Measurements from ENCODE around the gene MAML2. TPM values are rescaled to one million over a fixed set of nuclear protein-coding genes. Genes with fewer than 3 reads are reported as not detected.

MAML2 gene
- total and polyA plus RNA-seq, 2 of the 8 experiments (the other 6 are each of a cell fraction or from before 2014, with no cell fraction given): 3.8 to 6.6 TPM

DNA sequence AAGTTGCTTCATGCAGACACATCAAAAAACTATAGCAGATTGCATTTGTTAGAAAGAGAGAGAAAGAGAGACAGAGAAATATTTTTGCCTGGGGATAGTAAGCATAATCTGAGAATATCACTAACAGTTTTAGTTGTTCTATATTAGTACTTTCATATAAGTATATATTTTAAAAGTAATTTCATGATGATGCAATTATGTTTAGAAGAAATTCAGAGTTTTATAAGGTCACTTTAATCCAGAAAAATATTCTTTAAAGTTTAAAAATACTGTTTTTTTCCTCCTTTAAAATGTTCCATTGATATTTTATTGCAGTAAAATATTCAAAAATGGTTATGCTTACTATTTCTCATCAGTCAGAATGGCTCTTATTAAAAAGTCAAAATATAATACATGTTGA, 332.3 kb downstream of the MAML2 start:
- FAIRE-seq: no peak
- no peak overlapping the region for H3K27ac ChIP-seq (ENCODE audit: low read depth, low read length)
- POLR2A ChIA-PET (ENCODE audit: partially characterized antibody): no interaction called here
- no peak for TF ChIP-seq SUZ12 (IDR thresholded peaks at IDR 0.05; ENCODE audit: low read length)
- no peak for TF ChIP-seq CEBPB (IDR thresholded peaks at IDR 0.05; ENCODE audit: low read depth, low read length)
- TF ChIP-seq, protein P1, sequence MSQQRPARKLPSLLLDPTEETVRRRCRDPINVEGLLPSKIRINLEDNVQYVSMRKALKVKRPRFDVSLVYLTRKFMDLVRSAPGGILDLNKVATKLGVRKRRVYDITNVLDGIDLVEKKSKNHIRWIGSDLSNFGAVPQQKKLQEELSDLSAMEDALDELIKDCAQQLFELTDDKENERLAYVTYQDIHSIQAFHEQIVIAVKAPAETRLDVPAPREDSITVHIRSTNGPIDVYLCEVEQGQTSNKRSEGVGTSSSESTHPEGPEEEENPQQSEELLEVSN (IDR thresholded peaks at IDR 0.05): no peak
- no peak for TF ChIP-seq EZH2 (IDR thresholded peaks at IDR 0.05; ENCODE audit: low read depth, low read length, severe bottlenecking)
- TF ChIP-seq TCF12 (IDR thresholded peaks at IDR 0.05; ENCODE audit: low read depth, low read length): no peak
- no peak for TF ChIP-seq CREB1 (IDR thresholded peaks at IDR 0.05)
- no peak for TF ChIP-seq RBBP5 (IDR thresholded peaks at IDR 0.05; ENCODE audit: borderline replicate concordance, low read depth, low read length)
- no peak for TF ChIP-seq YY1 (IDR thresholded peaks at IDR 0.05; ENCODE audit: low read depth, low read length)
- TF ChIP-seq SIRT6 (IDR thresholded peaks at IDR 0.05; ENCODE audit: low read length): no peak
- no peak for TF ChIP-seq BRCA1 (IDR thresholded peaks at IDR 0.05; ENCODE audit: low read depth, low read length)
- TF ChIP-seq, protein P2, sequence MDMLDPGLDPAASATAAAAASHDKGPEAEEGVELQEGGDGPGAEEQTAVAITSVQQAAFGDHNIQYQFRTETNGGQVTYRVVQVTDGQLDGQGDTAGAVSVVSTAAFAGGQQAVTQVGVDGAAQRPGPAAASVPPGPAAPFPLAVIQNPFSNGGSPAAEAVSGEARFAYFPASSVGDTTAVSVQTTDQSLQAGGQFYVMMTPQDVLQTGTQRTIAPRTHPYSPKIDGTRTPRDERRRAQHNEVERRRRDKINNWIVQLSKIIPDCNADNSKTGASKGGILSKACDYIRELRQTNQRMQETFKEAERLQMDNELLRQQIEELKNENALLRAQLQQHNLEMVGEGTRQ (IDR thresholded peaks at IDR 0.05; ENCODE audit: low read length): no peak

More for the DNA sequence above, 332.3 kb downstream of the MAML2 start:
- H3K79me1 ChIP-seq (ENCODE audit: low read depth, low read length): no peaks in the 10 kb centered on the region
- no peaks in the 10 kb centered on the region for H3K79me2 ChIP-seq (ENCODE audit: control insufficient read depth in 1 of 2, insufficient read depth in 2 of 2, low read length in 2 of 2)
- no peak overlapping the region for H3K9ac ChIP-seq (replicated peaks in 1 of 4; ENCODE audit: extremely low read depth in 1 of 4, low read depth in 3 of 4, low read length in 3 of 4)
- H3K9me3 ChIP-seq (ENCODE audit: insufficient read depth in 2 of 2, low read depth in 1 of 2, low read length in 1 of 2): no peaks in the 10 kb centered on the region
- no peak overlapping the region for H3K14ac ChIP-seq (ENCODE audit: insufficient read length)
- no peak overlapping the region for H4K5ac ChIP-seq (ENCODE audit: insufficient read length, low read depth, low read length)
- CTCF ChIA-PET (ENCODE audit: partially characterized antibody): interaction anchor here (1.6 kb wide), 1 partner anchor 16 kb away, joined by 4 read pairs; no protein-coding TSS in a partner anchor
- H3K4me3 ChIP-seq (ENCODE audit: extremely low read depth in 1 of 4, insufficient read depth in 2 of 4, low read depth in 3 of 4, low read length in 4 of 4): no peak overlapping the region
- no peak overlapping the region for H3K23ac ChIP-seq (ENCODE audit: insufficient read length)
- no peak overlapping the region for H3K18ac ChIP-seq (ENCODE audit: extremely low read depth, low read length)
- no peaks in the 10 kb centered on the region; the same call in 1 of the 2 replicates for H3K23me2 ChIP-seq (ENCODE audit: low read depth, low read length)
- H2BK20ac ChIP-seq (ENCODE audit: low read length): no peak overlapping the region
- no peak overlapping the region for H3K56ac ChIP-seq (replicated peaks; ENCODE audit: insufficient read length, low read depth, low read length)
- DNase-seq (ENCODE audit: low read depth in 1 of 2, low spot score in 2 of 2): no peak
- H3K4ac ChIP-seq (replicated peaks; ENCODE audit: insufficient read length, low read depth, low read length): no peak overlapping the region
- H3K4me2 ChIP-seq (ENCODE audit: insufficient read depth in 1 of 2, low read depth in 2 of 2, low read length in 2 of 2): no peak overlapping the region
- H2BK5ac ChIP-seq (ENCODE audit: low read depth, low read length): no peak overlapping the region
- H2AK5ac ChIP-seq (ENCODE audit: low read depth, low read length): no peak overlapping the region
- H3K27me3 ChIP-seq (replicated peaks in 1 of 4; ENCODE audit: control insufficient read depth in 3 of 4, extremely low read depth in 1 of 4, insufficient read depth in 3 of 4, low read length in 3 of 4): no peaks in the 10 kb centered on the region
- H4K20me1 ChIP-seq (replicated peaks in 1 of 2; ENCODE audit: control insufficient read depth in 1 of 2, insufficient read depth in 2 of 2, low read length in 2 of 2): no peaks in the 10 kb centered on the region
- H3K36me3 ChIP-seq (ENCODE audit: control insufficient read depth in 2 of 4, insufficient read depth in 4 of 4, low read length in 3 of 4): no peaks in the 10 kb centered on the region; a peak in 1 of 8 replicates
- peaks cover 0 to 9% (median 7%) of the 10 kb centered on the region in 4 experiments; a peak in 6 of 7 replicates for H3K4me1 ChIP-seq (replicated peaks in 1 of 4; ENCODE audit: control insufficient read depth in 3 of 4, insufficient read depth in 4 of 4, low read length in 3 of 4)
- no peak overlapping the region for H4K8ac ChIP-seq (ENCODE audit: extremely low read depth, insufficient read depth, low read length)
- no peak overlapping the region for H2BK15ac ChIP-seq (ENCODE audit: low read length)
- no peak overlapping the region for H2BK120ac ChIP-seq (replicated peaks; ENCODE audit: low read depth, low read length)
- no peak overlapping the region for H2AFZ ChIP-seq (ENCODE audit: low read length)
- no peak overlapping the region for H4K91ac ChIP-seq (replicated peaks; ENCODE audit: insufficient read length, low read length)
- H2BK12ac ChIP-seq (ENCODE audit: low read depth, low read length): no peak overlapping the region
